Measurements from ENCODE around the gene RALY. TPM values are rescaled to one million over a fixed set of nuclear protein-coding genes. Genes with fewer than 3 reads are reported as not detected.

RALY gene
- total RNA-seq, 1 donor from 2014 or later: 234 TPM

DNA sequence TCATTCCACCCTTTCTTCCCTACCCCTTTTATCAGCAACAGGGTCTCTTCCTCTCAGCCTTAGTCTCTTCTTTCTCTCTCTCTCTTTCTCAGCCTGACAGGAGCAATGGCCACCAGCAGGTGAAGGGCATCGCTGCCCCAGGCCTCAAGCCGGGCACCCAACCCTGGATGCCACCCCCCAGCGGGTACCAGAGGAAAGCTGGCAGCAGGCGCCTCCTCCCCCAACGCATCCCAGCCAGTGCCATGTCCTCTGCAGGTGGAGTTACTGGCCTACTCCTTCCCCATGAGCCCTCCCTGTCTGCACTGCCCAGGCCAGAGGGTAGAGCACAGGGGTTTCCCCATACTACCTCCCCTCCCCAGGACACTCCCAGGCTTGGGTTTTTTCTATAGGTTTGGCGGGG is 86.1 kb downstream of the RALY start:
- H3K9me3 Mint-ChIP-seq (ENCODE audit: unreplicated experiment): peaks cover 5% of the 10 kb centered on the region
- H3K4me3 Mint-ChIP-seq (ENCODE audit: unreplicated experiment): no peak overlapping the region
- H3K4me1 Mint-ChIP-seq (ENCODE audit: low read depth, unreplicated experiment): peaks cover 8% of the 10 kb centered on the region
- peaks cover 13% of the 10 kb centered on the region for H3K27me3 Mint-ChIP-seq (ENCODE audit: unreplicated experiment)
- DNase-seq: no peak
- TF ChIP-seq, protein P1, sequence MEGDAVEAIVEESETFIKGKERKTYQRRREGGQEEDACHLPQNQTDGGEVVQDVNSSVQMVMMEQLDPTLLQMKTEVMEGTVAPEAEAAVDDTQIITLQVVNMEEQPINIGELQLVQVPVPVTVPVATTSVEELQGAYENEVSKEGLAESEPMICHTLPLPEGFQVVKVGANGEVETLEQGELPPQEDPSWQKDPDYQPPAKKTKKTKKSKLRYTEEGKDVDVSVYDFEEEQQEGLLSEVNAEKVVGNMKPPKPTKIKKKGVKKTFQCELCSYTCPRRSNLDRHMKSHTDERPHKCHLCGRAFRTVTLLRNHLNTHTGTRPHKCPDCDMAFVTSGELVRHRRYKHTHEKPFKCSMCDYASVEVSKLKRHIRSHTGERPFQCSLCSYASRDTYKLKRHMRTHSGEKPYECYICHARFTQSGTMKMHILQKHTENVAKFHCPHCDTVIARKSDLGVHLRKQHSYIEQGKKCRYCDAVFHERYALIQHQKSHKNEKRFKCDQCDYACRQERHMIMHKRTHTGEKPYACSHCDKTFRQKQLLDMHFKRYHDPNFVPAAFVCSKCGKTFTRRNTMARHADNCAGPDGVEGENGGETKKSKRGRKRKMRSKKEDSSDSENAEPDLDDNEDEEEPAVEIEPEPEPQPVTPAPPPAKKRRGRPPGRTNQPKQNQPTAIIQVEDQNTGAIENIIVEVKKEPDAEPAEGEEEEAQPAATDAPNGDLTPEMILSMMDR (IDR thresholded peaks at IDR 0.05; ENCODE audit: partially characterized antibody, unreplicated experiment): no peak
- H3K27ac Mint-ChIP-seq (ENCODE audit: unreplicated experiment): no peak overlapping the region
- H3K36me3 Mint-ChIP-seq (ENCODE audit: unreplicated experiment): peaks cover 12% of the 10 kb centered on the region

GRCh38 chr20:34082232-34082887 is 88.6 kb downstream of the RALY start:
- Mint-ChIP-seq H3K9me3 (ENCODE audit: unreplicated experiment) (peaks cover 5% of the 10 kb centered on the region), H3K4me1 (ENCODE audit: low read depth, unreplicated experiment) (peaks cover 8% of the 10 kb centered on the region), H3K27me3 (ENCODE audit: unreplicated experiment) (peaks cover 17% of the 10 kb centered on the region), H3K27ac (ENCODE audit: unreplicated experiment) (peak overlapping the region; percentile 12), H3K36me3 (ENCODE audit: unreplicated experiment) (peaks cover 21% of the 10 kb centered on the region), H3K4me3 (ENCODE audit: unreplicated experiment) (no peak overlapping the region)
- no peak for DNase-seq
- TF ChIP-seq, protein P1 (IDR thresholded peaks at IDR 0.05; ENCODE audit: partially characterized antibody, unreplicated experiment): no peak

DNA sequence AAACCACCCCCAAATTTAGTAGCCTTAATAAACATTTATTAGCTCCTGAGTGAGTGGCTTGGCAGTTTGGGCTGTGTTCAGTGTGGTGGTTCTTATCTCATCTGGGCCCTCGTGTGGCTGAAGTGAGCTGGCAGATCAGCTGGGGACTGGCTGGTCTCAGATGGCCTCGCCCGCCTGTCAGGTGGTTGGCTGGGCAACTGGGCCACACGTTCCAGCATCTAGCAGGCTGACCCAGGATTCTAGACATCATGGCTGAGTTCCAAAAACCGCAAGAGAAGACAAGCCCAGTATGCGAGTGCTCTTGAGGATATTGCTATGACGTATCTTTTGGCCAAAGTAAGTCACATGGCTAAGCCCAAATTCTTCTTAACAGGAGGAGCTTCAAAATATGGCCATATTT is 89.4 kb downstream of the RALY start:
- Mint-ChIP-seq H3K36me3 (ENCODE audit: unreplicated experiment) (peaks cover 21% of the 10 kb centered on the region), H3K4me1 (ENCODE audit: low read depth, unreplicated experiment) (peaks cover 8% of the 10 kb centered on the region), H3K27me3 (ENCODE audit: unreplicated experiment) (peaks cover 17% of the 10 kb centered on the region), H3K9me3 (ENCODE audit: unreplicated experiment) (peaks cover 6% of the 10 kb centered on the region), H3K4me3 (ENCODE audit: unreplicated experiment) (no peak overlapping the region), H3K27ac (ENCODE audit: unreplicated experiment) (no peak overlapping the region)
- TF ChIP-seq, protein P1 (IDR thresholded peaks at IDR 0.05; ENCODE audit: partially characterized antibody, unreplicated experiment): no peak
- DNase-seq: no peak

GRCh38 chr20:34083781-34084180 is 90.1 kb downstream of the RALY start:
- no peak for DNase-seq
- Mint-ChIP-seq H3K4me3 (ENCODE audit: unreplicated experiment) (no peak overlapping the region), H3K4me1 (ENCODE audit: low read depth, unreplicated experiment) (peaks cover 8% of the 10 kb centered on the region), H3K36me3 (ENCODE audit: unreplicated experiment) (peaks cover 21% of the 10 kb centered on the region), H3K27ac (ENCODE audit: unreplicated experiment) (peak overlapping the region; percentile 55), H3K27me3 (ENCODE audit: unreplicated experiment) (peaks cover 15% of the 10 kb centered on the region), H3K9me3 (ENCODE audit: unreplicated experiment) (peaks cover 7% of the 10 kb centered on the region)
- TF ChIP-seq, protein P1 (IDR thresholded peaks at IDR 0.05; ENCODE audit: partially characterized antibody, unreplicated experiment): no peak

DNA sequence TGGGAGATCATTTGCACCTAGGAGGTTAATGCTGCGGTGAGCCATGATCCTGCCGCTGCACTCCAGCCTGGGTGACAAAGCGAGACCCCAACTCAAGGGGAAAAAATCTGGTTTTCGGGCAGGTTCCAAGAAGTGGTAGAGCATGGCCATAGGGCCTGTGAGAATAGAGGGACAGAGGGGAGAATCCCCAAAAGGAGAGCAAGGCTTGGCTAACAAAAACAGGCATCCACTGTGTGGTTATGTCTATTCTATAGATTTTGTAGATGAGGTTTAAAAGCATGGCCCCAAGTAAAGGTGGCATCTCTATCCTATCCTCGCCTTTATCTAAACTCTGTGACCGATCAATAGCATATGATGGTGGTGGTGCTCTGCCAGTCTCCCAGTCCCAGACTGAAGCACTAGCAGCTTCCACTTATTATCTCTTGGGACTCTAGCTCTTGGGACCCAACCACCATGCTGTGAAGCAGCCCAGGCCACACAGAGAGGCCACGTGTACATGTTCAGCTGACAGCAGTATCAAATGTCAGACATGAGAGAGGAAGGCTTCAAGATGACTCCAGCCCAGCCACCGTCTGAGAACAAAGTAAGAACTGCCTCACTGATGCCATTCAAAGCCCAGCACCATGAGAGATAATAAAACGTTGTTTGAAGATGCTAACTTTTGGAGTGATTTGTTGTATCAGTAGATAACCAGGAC is 90.7 kb downstream of the RALY start:
- peaks cover 8% of the 10 kb centered on the region for H3K4me1 Mint-ChIP-seq (ENCODE audit: low read depth, unreplicated experiment)
- H3K9me3 Mint-ChIP-seq (ENCODE audit: unreplicated experiment): peaks cover 7% of the 10 kb centered on the region
- TF ChIP-seq, protein P1 (IDR thresholded peaks at IDR 0.05; ENCODE audit: partially characterized antibody, unreplicated experiment): no peak
- H3K27ac Mint-ChIP-seq (ENCODE audit: unreplicated experiment): peak overlapping the region; percentile 62
- H3K36me3 Mint-ChIP-seq (ENCODE audit: unreplicated experiment): peaks cover 21% of the 10 kb centered on the region
- H3K4me3 Mint-ChIP-seq (ENCODE audit: unreplicated experiment): no peak overlapping the region
- DNase-seq: no peak
- peaks cover 14% of the 10 kb centered on the region for H3K27me3 Mint-ChIP-seq (ENCODE audit: unreplicated experiment)
